Measurements from ENCODE around the gene MINDY4. TPM values are rescaled to one million over a fixed set of nuclear protein-coding genes. Genes with fewer than 3 reads are reported as not detected.
A peak's percentile ranks its signal among the peaks of the same experiment; 100 is the strongest.

Gene MINDY4
- total RNA-seq, 1 donor from 2014 or later, result 2.8 TPM

- intact Hi-C loops (cut with DNase I), result no loop called here
- DNase-seq (no peak), ATAC-seq (ENCODE audit: poor library complexity) (no peak)
Observed at GRCh38 chr7:30841801-30842541, 70.8 kb downstream of the MINDY4 start.

GRCh38 chr7:30842542-30843451 is 71.6 kb downstream of the MINDY4 start:
- intact Hi-C loops (cut with DNase I), result no loop called here
- ATAC-seq (ENCODE audit: poor library complexity) (peak; percentile 26), DNase-seq (no peak)

- ATAC-seq (ENCODE audit: poor library complexity) (no peak), DNase-seq (no peak)
- intact Hi-C loops (cut with DNase I), result no loop called here
Observed at GRCh38 chr7:30843741-30844482, 72.7 kb downstream of the MINDY4 start.

GRCh38 chr7:30844483-30844874 is 73.3 kb downstream of the MINDY4 start:
- intact Hi-C loops (cut with DNase I), result no loop called here
- DNase-seq, result no peak

GRCh38 chr7:30844916-30845315 is 73.7 kb downstream of the MINDY4 start:
- DNase-seq (no peak), ATAC-seq (ENCODE audit: poor library complexity) (no peak)
- intact Hi-C loops (cut with DNase I), result no loop called here

More at GRCh38 chr7:30844483-30844874, 73.3 kb downstream of the MINDY4 start:
- ATAC-seq (ENCODE audit: poor library complexity), result no peak

- peak; percentile 75 for DNase-seq
Observed at GRCh38 chr7:30845426-30846135, 74.4 kb downstream of the MINDY4 start.

GRCh38 chr7:30846378-30846777 is 75.2 kb downstream of the MINDY4 start:
- ATAC-seq (ENCODE audit: poor library complexity) (no peak), DNase-seq (no peak)
- intact Hi-C loops (cut with DNase I), result no loop called here

More at GRCh38 chr7:30845426-30846135, 74.4 kb downstream of the MINDY4 start:
- intact Hi-C loops (cut with DNase I), result no loop called here
- peak; percentile 75 for ATAC-seq (ENCODE audit: poor library complexity)

- DNase-seq (no peak), ATAC-seq (ENCODE audit: poor library complexity) (no peak)
- intact Hi-C loops (cut with DNase I), result no loop called here
Observed at GRCh38 chr7:30848121-30848855, 77.1 kb downstream of the MINDY4 start.

GRCh38 chr7:30849565-30849964 is 78.3 kb downstream of the MINDY4 start:
- DNase-seq (no peak), ATAC-seq (ENCODE audit: poor library complexity) (no peak)
- intact Hi-C loops (cut with DNase I), result no loop called here

GRCh38 chr7:30850426-30850825 is 79.2 kb downstream of the MINDY4 start:
- ATAC-seq (ENCODE audit: poor library complexity), result no peak
- DNase-seq, result no peak
- intact Hi-C loops (cut with DNase I), result no loop called here

- intact Hi-C loops (cut with DNase I), result no loop called here
- DNase-seq (no peak), ATAC-seq (ENCODE audit: poor library complexity) (no peak)
Observed at GRCh38 chr7:30851651-30852307, 80.6 kb downstream of the MINDY4 start.

- DNase-seq (no peak), ATAC-seq (ENCODE audit: poor library complexity) (no peak)
- intact Hi-C loops (cut with DNase I), result no loop called here
Observed at GRCh38 chr7:30852308-30852684, 81.1 kb downstream of the MINDY4 start.

- DNase-seq, result no peak
- intact Hi-C loops (cut with DNase I), result no loop called here
- ATAC-seq (ENCODE audit: poor library complexity), result no peak
Observed at GRCh38 chr7:30852744-30853288, 81.6 kb downstream of the MINDY4 start.

- ATAC-seq (ENCODE audit: poor library complexity), result no peak
- intact Hi-C loops (cut with DNase I), result no loop called here
- DNase-seq, result no peak
Observed at GRCh38 chr7:30853576-30853975, 82.4 kb downstream of the MINDY4 start.

- intact Hi-C loops (cut with DNase I), result no loop called here
- ATAC-seq (ENCODE audit: poor library complexity) (no peak), DNase-seq (no peak)
Observed at GRCh38 chr7:30855936-30856335, 84.7 kb downstream of the MINDY4 start.

GRCh38 chr7:30858576-30858975 is 87.4 kb downstream of the MINDY4 start:
- intact Hi-C loops (cut with DNase I), result no loop called here
- DNase-seq (no peak), ATAC-seq (ENCODE audit: poor library complexity) (no peak)

GRCh38 chr7:30859202-30859939 is 88.2 kb downstream of the MINDY4 start:
- ATAC-seq (ENCODE audit: poor library complexity), result no peak
- DNase-seq, result no peak
- intact Hi-C loops (cut with DNase I), result no loop called here
